GM12873 (cell line): ENCODE results near the gene OLR1.

Experiments
- TF ChIP-seq, protein P1 (sequence below): IDR thresholded peaks from 2 replicates; pipeline ENCODE4 v1.5.1; 2012; ENCODE audit warnings: low read depth, mild to moderate bottlenecking, moderate library complexity, low read length, control low read depth; ENCODE audit not compliant: insufficient read depth; ENCODE audit errors: missing control alignments

Gene OLR1

GRCh38 chr12:10171973-10172728, at the start of gene OLR1:
TSS of gene OLR1 (minus strand) at chr12:10172132. CDS start at chr12:10172077, 55 bp downstream.
- TF ChIP-seq, protein P1, sequence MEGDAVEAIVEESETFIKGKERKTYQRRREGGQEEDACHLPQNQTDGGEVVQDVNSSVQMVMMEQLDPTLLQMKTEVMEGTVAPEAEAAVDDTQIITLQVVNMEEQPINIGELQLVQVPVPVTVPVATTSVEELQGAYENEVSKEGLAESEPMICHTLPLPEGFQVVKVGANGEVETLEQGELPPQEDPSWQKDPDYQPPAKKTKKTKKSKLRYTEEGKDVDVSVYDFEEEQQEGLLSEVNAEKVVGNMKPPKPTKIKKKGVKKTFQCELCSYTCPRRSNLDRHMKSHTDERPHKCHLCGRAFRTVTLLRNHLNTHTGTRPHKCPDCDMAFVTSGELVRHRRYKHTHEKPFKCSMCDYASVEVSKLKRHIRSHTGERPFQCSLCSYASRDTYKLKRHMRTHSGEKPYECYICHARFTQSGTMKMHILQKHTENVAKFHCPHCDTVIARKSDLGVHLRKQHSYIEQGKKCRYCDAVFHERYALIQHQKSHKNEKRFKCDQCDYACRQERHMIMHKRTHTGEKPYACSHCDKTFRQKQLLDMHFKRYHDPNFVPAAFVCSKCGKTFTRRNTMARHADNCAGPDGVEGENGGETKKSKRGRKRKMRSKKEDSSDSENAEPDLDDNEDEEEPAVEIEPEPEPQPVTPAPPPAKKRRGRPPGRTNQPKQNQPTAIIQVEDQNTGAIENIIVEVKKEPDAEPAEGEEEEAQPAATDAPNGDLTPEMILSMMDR, result no peak

DNA sequence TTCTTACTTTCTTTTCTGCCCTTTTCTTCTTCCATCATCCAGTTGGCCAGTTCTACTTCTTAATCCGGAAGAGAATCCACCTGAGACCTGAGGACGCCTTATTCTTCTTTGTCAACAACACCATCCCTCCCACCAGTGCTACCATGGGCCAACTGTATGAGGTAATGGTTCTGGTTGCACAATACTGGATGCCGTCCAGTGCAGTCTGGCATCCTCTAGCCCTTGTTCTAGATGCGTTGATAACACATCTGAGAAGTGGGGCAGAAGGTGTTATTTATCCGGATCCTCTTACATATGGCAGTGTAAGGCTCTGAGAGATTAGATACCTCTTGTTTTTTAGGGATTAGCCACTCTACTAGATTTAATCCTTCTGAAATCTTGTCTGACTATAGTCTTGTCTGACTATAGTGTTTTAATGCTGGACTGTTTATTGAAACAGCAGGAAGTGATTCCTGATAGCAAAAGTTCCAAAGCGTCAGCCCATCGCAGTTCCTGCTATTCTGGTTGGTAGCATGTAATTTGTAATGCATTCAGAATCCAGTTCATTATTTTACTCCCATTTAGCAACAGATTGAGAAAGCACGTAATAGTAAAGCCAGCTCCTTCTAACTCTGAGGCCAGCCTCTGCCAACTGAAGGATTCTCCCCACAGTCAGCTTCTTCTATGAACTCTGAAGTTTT, 48.6 kb upstream of the OLR1 start:
- TF ChIP-seq, protein P1, result no peak

GRCh38 chr12:10218021-10218420, 46.1 kb upstream of the OLR1 start:
- TF ChIP-seq, protein P1, result no peak

DNA sequence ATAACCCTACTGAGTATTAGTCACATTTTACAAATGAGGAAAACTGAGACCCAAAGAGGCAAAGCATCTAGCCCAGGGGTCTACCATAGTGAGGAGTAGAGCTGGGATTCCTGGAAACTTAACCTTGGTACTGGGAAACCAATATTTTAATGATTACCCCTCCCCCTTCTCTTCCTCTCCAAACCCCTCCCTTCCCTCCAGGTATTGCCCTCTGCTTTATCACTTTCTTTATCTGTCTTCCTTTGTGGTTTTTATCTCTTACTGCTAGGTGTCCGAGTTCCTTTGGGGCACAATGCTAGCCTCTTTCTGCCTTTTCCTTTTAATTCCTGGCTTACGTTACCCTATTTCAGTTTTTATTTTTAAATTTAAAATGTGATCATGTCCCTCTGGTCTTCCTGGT, 43.5 kb upstream of the OLR1 start:
- TF ChIP-seq, protein P1, result no peak

GRCh38 chr12:10214895-10215267, 42.9 kb upstream of the OLR1 start:
- TF ChIP-seq, protein P1, result no peak

GRCh38 chr12:10214136-10214894, 42.4 kb upstream of the OLR1 start:
- TF ChIP-seq, protein P1, result no peak
